Bladder microvascular endothelial cell (primary cell): ENCODE data around the gene UBQLN2. TPM values are rescaled to one million over a fixed set of nuclear protein-coding genes. Genes with fewer than 3 reads are reported as not detected.

Experiments
- total RNA-seq: library from RNA; depleted of rRNA; stranded (reverse); fragments of >200 nt; gene quantifications from 2 replicates; pipeline ENCODE4 v1.2.3, GENCODE V29; 2014

The UBQLN2 gene
- 2.4 and 9.8 TPM in 2 replicates for total RNA-seq

GRCh38 chrX:56563231-56564161 lies at the start of gene UBQLN2:
Gene UBQLN2 (plus strand): TSS chrX:56563627. CDS start chrX:56563874, 247 bp downstream.

Other genes with a start within 250 kb of the UBQLN2 start
- 3.2 and 6.6 TPM in 2 replicates for gene NBDY, start 165.6 kb downstream of the UBQLN2 start, total RNA-seq